Uterus (tissue), 4 donors: ENCODE data around the gene MRPS31. TPM values are rescaled to one million over a fixed set of nuclear protein-coding genes. Genes with fewer than 3 reads are reported as not detected.

Source experiments
- DNase-seq, 2 donors: peaks; one replicate each; pipeline ENCODE4 v3.0.0-alpha.2; 2019 to 2020
- H3K27ac ChIP-seq, 2 donors: fragments of 200-600 bp; sonication (generic); 1 replicate in 1 of 2; 2 replicates in 1 of 2; pipeline ENCODE4 v1.5.1; 2016 to 2018
- H3K27me3 ChIP-seq, 2 donors: fragments of 200-600 bp; sonication (generic); one replicate each; pipeline ENCODE4 v1.5.1; 2018 to 2019; ENCODE audit warnings: control low read depth in 1 of 2
- H3K36me3 ChIP-seq, 2 donors: fragments of 200-600 bp; sonication (generic); one replicate each; pipeline ENCODE4 v1.5.1; 2019; ENCODE audit warnings: control low read depth in 1 of 2
- H3K4me1 ChIP-seq, 2 donors: fragments of 200-600 bp; sonication (generic); one replicate each; pipeline ENCODE4 v1.5.1; 2018 to 2019; ENCODE audit warnings: control low read depth in 1 of 2
- H3K4me3 ChIP-seq, 2 donors: fragments of 200-600 bp; sonication (generic); 1 replicate in 1 of 2; 2 replicates in 1 of 2; pipeline ENCODE4 v1.5.1; 2018 to 2019; ENCODE audit warnings: mild to moderate bottlenecking in 1 of 2
- H3K9me3 ChIP-seq, 2 donors: fragments of 200-600 bp; sonication (generic); one replicate each; pipeline ENCODE4 v1.5.1; 2019; ENCODE audit warnings: control low read depth in 1 of 2
- POLR2A ChIP-seq, 2 donors: fragments of 450-650 bp; IDR thresholded peaks; one replicate each; pipeline ENCODE4 v1.6.1; 2016; ENCODE audit warnings: antibody characterized with exemption in 2 of 2, mild to moderate bottlenecking in 1 of 2, moderate library complexity in 1 of 2
- intact Hi-C: fragments of 100-400 bp; cut with DNase I; formaldehyde crosslinking; loops from one replicate; pipeline ENCODE4 v1.15.1; 2023; ENCODE audit warnings: low total_unique reads
- total RNA-seq, 4 donors: library from RNA; depleted of rRNA in 3 of 4; stranded (reverse); fragments of >200 nt in 3 of 4; gene quantifications; one replicate each; pipeline versions ENCODE4 v1.1.0 to v1.2.4, GENCODE V29; 2014 to 2023
- TF ChIP-seq, protein P1 (sequence below), 4 experiments: fragments of 200-600 bp in 2 of 4; fragments of 450-650 bp in 2 of 4; sonication (generic) in 2 of 4; IDR thresholded peaks; one replicate each; pipeline ENCODE4 v1.5.1; 2016 to 2019; ENCODE audit warnings: antibody characterized with exemption in 4 of 4, mild to moderate bottlenecking in 2 of 4, moderate library complexity in 1 of 4
- donor health status: DM: yes; HTN: yes; CAD: no.

Gene MRPS31
- total RNA-seq, 4 donors from 2014 or later = 6.1 to 31.5 (median 27.9) TPM

- no peak for TF ChIP-seq POLR2A (IDR thresholded peaks at IDR 0.05)
- TF ChIP-seq, protein P1, sequence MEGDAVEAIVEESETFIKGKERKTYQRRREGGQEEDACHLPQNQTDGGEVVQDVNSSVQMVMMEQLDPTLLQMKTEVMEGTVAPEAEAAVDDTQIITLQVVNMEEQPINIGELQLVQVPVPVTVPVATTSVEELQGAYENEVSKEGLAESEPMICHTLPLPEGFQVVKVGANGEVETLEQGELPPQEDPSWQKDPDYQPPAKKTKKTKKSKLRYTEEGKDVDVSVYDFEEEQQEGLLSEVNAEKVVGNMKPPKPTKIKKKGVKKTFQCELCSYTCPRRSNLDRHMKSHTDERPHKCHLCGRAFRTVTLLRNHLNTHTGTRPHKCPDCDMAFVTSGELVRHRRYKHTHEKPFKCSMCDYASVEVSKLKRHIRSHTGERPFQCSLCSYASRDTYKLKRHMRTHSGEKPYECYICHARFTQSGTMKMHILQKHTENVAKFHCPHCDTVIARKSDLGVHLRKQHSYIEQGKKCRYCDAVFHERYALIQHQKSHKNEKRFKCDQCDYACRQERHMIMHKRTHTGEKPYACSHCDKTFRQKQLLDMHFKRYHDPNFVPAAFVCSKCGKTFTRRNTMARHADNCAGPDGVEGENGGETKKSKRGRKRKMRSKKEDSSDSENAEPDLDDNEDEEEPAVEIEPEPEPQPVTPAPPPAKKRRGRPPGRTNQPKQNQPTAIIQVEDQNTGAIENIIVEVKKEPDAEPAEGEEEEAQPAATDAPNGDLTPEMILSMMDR (IDR thresholded peaks at IDR 0.05) = no peak
- Histone ChIP-seq H3K27ac (no peak overlapping the region), H3K27me3 (no peaks in the 10 kb centered on the region), H3K4me1 (no peaks in the 10 kb centered on the region), H3K36me3 (no peaks in the 10 kb centered on the region), H3K4me3 (no peak overlapping the region), H3K9me3 (no peaks in the 10 kb centered on the region)
- no peak for DNase-seq
- intact Hi-C loops = no loop called here
Observed at GRCh38 chr13:40692946-40693345, 78.0 kb downstream of the MRPS31 start.

- Histone ChIP-seq H3K4me3 (no peak overlapping the region), H3K4me1 (no peaks in the 10 kb centered on the region), H3K36me3 (no peaks in the 10 kb centered on the region), H3K9me3 (no peaks in the 10 kb centered on the region), H3K27me3 (no peaks in the 10 kb centered on the region), H3K27ac (no peak overlapping the region)
- DNase-seq = no peak
- TF ChIP-seq, protein P1 (IDR thresholded peaks at IDR 0.05) = no peak
- no peak for TF ChIP-seq POLR2A (IDR thresholded peaks at IDR 0.05)
- intact Hi-C loops = loop anchor here (10.0 kb wide), 1 partner anchor 1004 kb away; no protein-coding TSS in a partner anchor
Observed at GRCh38 chr13:40688781-40689180, 82.2 kb downstream of the MRPS31 start.

- no peaks in the 10 kb centered on the region for H3K4me1 ChIP-seq
- intact Hi-C loops = loop anchor here (10.0 kb wide), 1 partner anchor 998 kb away; no protein-coding TSS in a partner anchor
- TF ChIP-seq, protein P1 (IDR thresholded peaks at IDR 0.05) = peak; percentile 30 to 72 (median 60)
- no peak for TF ChIP-seq POLR2A (IDR thresholded peaks at IDR 0.05)
- DNase-seq = no peak
- no peaks in the 10 kb centered on the region for H3K36me3 ChIP-seq
- H3K4me3 ChIP-seq = no peak overlapping the region
- peak overlapping the region; percentile 29 to 42 for H3K27ac ChIP-seq
- H3K9me3 ChIP-seq = no peaks in the 10 kb centered on the region
- no peaks in the 10 kb centered on the region for H3K27me3 ChIP-seq
Observed at GRCh38 chr13:40682449-40683240, 88.3 kb downstream of the MRPS31 start.

DNA sequence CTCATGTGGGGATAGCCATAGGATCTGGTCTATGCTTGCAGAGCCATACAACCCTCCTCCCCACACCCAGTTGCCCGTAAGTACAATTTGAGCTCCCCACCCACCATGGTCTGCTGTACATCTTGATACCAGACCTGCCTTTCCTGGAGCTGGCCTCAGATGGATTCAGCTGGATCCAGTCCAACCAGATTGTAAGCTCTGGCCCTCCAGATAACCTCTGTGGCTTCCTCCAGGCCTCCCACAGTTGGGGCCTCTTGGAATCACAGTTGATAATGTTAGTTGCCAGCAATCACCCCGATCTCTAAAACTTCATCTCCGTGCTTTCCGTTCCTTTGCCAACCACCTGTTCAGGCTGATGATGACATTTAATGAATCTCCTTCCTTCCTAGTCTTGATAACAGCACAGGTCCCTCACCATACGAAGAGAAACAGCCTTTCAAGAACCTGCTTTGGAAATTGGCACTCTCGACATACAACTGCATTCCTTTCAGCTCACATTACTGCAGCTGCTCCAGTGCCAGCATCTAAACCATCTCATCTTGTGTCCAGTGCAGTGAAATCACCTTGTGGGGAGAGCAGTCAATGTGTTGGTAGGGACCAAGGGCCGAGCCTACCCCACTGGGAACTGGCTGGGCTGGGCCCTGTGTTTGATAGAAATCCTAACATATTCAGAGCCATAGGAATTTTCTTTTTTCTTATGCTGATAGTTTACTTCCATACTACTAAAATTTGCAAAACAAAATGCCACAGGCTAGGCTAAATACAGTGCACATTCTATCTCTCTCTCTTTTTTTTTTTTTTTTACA, 89.4 kb downstream of the MRPS31 start:
- Histone ChIP-seq H3K4me3 (no peak overlapping the region), H3K4me1 (no peaks in the 10 kb centered on the region), H3K27ac (peak overlapping the region in 1 of 2 donors; percentile 48), H3K27me3 (no peaks in the 10 kb centered on the region), H3K36me3 (no peaks in the 10 kb centered on the region), H3K9me3 (no peaks in the 10 kb centered on the region)
- intact Hi-C loops = loop anchor here (10.0 kb wide), 1 partner anchor 997 kb away; no protein-coding TSS in a partner anchor
- TF ChIP-seq, protein P1 (IDR thresholded peaks at IDR 0.05) = no peak
- no peak for TF ChIP-seq POLR2A (IDR thresholded peaks at IDR 0.05)
- peak in 1 of 2 donors; percentile 21 for DNase-seq
